Measurements from ENCODE around the gene MS4A13.
"Not testable (repeated sequence)": the region's sequence is repeated elsewhere in the genome, so short reads cannot be mapped to it uniquely, and the experiment has no call there.

MS4A13 gene

GRCh38 chr11:60510209-60510608, 5.0 kb upstream of the MS4A13 start:
- CTCF ChIA-PET, result not testable (repeated sequence)

GRCh38 chr11:60511393-60511792, 3.8 kb upstream of the MS4A13 start:
- Mint-ChIP-seq H3K4me1 (no peaks in the 10 kb centered on the region), H3K27me3 (peaks cover 21% of the 10 kb centered on the region), H3K9me3 (peaks cover 4% of the 10 kb centered on the region), H3K27ac (no peak overlapping the region), H3K36me3 (no peaks in the 10 kb centered on the region), H3K4me3 (no peak overlapping the region)
- DNase-seq, result no peak
- CTCF ChIA-PET, result no interaction called here

More at GRCh38 chr11:60510209-60510608, 5.0 kb upstream of the MS4A13 start:
- DNase-seq, H3K4me1 Mint-ChIP-seq, H3K9me3 Mint-ChIP-seq, H3K27ac Mint-ChIP-seq, H3K36me3 Mint-ChIP-seq, H3K4me3 Mint-ChIP-seq: not testable (repeated sequence)
- peaks cover 24% of the 10 kb centered on the region for H3K27me3 Mint-ChIP-seq

DNA sequence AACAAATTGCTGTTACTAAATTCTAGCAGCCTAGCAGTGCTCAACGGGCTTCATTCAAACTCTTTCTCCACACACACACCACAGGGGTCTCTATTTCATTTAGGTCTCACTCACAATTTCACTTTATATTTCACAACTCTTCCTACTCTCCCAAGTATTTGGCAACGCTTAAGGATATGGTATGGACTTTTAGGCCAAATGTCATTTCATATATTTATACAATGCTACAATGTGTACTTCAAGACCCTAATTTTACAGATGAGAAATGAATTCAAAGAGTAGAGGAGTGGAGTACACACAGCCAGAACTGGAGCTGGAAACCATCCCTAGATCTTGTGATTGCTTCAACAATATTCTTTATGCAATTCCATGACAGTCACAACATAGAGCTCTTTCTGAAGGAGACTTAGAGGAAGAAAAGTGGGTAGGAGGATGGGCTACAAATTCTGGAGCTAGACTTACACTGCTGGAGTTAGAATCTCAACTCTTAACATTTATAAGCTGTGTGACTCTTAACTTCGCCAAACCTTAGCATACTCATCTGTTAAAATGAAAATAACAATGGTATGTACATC, 2.5 kb upstream of the MS4A13 start:
- Mint-ChIP-seq H3K4me1 (no peaks in the 10 kb centered on the region), H3K9me3 (peaks cover 4% of the 10 kb centered on the region)
- CTCF ChIA-PET, result no interaction called here

DNA sequence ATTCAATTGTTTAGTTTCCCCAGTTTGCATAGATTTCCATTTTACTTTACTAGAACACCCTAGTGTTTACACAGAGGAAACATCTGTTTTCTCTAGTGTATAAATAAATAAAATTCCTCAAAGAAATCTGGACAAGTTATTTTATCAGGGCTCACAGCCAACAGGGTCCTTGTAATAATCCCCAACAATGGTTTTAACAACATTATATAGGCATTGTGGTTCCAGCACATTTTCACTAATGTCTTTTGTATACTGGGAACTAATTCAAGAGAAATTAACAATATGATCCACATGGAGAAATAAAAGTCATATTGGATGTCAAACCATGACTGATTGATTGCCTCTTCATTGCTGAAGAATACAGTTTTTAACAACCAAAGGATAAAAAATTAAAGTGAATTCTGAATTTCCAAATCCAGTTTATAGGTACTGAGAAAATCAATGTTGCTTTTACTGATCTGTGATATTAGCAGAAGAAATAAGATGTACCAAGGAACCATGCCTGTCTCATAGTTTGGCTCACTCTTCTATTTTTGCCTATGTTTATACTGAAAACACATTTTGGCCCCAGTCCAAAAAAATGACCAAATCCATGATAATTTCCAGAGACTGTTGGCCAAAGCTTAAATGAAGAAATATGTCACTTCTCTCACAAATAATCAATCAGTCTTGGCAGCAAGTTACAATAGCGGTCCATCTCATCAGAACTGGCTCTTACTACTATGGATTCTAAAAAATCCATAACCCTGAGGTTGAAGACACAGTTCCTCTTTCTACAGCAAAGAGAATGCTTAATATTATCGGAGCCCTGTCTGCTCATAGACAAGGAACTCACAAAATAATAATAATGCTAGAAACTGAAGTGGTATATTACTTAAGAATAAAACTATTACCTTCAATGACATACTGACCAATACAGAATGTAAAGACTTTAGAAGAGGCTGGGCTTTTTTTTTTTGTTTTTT, 1.4 kb upstream of the MS4A13 start:
- Mint-ChIP-seq H3K27me3 (peaks cover 13% of the 10 kb centered on the region), H3K27ac (no peak overlapping the region), H3K9me3 (peaks cover 4% of the 10 kb centered on the region), H3K36me3 (no peaks in the 10 kb centered on the region), H3K4me1 (no peaks in the 10 kb centered on the region), H3K4me3 (no peak overlapping the region)
- CTCF ChIA-PET, result no interaction called here
- DNase-seq, result no peak

More for the DNA sequence above, 2.5 kb upstream of the MS4A13 start:
- H3K27me3 Mint-ChIP-seq, result peaks cover 17% of the 10 kb centered on the region
- H3K4me3 Mint-ChIP-seq, result no peak overlapping the region
- H3K27ac Mint-ChIP-seq, result no peak overlapping the region
- no peak for DNase-seq
- H3K36me3 Mint-ChIP-seq, result no peaks in the 10 kb centered on the region

DNA sequence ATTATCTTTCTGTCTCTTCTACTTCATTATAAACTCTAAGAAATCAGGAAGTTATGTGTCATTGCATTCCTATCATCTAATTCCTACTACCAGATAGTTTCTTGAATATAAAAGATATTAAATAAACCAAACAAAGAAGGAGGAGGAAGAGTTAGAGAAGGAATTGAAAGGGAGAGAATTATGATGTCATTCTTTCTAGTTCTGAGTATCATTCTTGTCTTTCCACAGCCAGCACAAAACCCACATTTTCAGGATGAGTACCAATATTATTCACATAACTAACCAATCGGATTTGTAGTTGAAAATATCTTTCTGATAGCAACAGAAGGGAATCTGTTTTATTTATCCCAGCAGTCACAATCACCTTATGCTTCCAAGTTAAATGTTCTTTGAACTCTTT, 13.3 kb downstream of the MS4A13 start:
- Mint-ChIP-seq H3K36me3 (no peaks in the 10 kb centered on the region), H3K27ac (no peak overlapping the region), H3K4me1 (no peaks in the 10 kb centered on the region), H3K4me3 (no peak overlapping the region), H3K9me3 (peaks cover 4% of the 10 kb centered on the region), H3K27me3 (no peaks in the 10 kb centered on the region)
- no peak for DNase-seq
- CTCF ChIA-PET, result no interaction called here

DNA sequence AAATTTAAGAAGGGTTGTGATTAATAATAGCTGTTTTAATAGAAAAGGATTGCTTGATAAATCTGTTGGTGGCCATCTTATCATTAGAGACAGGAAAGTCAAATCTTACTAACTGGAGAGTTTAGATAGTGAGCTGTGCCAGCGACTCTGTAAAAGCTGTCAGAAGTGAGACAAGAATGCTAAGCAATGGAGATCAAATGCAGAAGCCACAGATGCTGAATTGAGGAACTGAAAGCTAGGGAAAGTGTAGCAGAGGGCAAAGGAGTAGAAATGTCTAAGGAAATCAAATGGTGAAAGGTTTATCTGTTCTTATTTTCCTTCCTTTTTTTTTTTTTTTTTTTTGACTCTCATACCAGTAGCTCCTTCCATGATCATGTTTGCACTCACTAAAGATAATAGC, 13.7 kb downstream of the MS4A13 start:
- peaks cover 4% of the 10 kb centered on the region for H3K9me3 Mint-ChIP-seq
- no peak for DNase-seq
- CTCF ChIA-PET, result no interaction called here
- no peak overlapping the region for H3K4me3 Mint-ChIP-seq
- no peaks in the 10 kb centered on the region for H3K27me3 Mint-ChIP-seq
- no peaks in the 10 kb centered on the region for H3K4me1 Mint-ChIP-seq
- no peak overlapping the region for H3K27ac Mint-ChIP-seq
- H3K36me3 Mint-ChIP-seq, result no peaks in the 10 kb centered on the region

GRCh38 chr11:60530454-60531100, 15.4 kb downstream of the MS4A13 start:
- H3K4me1 Mint-ChIP-seq, result no peaks in the 10 kb centered on the region
- no peak overlapping the region for H3K4me3 Mint-ChIP-seq
- H3K27ac Mint-ChIP-seq, result no peak overlapping the region
- H3K9me3 Mint-ChIP-seq, result peaks cover 4% of the 10 kb centered on the region
- no peak for DNase-seq
- no peaks in the 10 kb centered on the region for H3K27me3 Mint-ChIP-seq
- no peaks in the 10 kb centered on the region for H3K36me3 Mint-ChIP-seq
- CTCF ChIA-PET, result no interaction called here

GRCh38 chr11:60532383-60532782, 17.2 kb downstream of the MS4A13 start:
- H3K36me3 Mint-ChIP-seq, CTCF ChIA-PET, H3K4me3 Mint-ChIP-seq, DNase-seq, H3K9me3 Mint-ChIP-seq, H3K27me3 Mint-ChIP-seq, H3K27ac Mint-ChIP-seq, H3K4me1 Mint-ChIP-seq: not testable (repeated sequence)

DNA sequence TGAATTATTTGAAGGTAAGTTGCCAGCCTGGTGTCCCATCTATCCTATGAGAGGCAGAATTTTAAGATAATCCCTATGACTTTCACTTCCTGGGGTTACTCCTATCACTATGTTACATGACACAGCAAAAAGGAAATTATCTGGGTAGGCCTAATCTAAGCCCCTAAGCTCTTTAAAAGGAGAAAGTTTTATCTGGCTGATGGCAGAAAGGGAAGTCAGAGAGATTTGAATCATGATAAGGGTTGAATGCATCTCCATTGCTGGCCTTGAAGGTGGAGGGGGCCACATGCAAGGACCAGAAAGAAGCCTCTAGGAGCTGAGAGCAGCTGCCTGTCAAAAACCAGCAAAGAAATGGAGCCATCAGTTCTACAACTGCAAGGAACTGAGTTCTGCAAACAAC, 23.4 kb downstream of the MS4A13 start:
- CTCF ChIA-PET, H3K4me3 Mint-ChIP-seq, H3K4me1 Mint-ChIP-seq, H3K27me3 Mint-ChIP-seq, H3K9me3 Mint-ChIP-seq, H3K36me3 Mint-ChIP-seq, H3K27ac Mint-ChIP-seq, DNase-seq: not testable (repeated sequence)

- no peak for DNase-seq
- Mint-ChIP-seq H3K9me3 (no peaks in the 10 kb centered on the region), H3K36me3 (no peaks in the 10 kb centered on the region), H3K27me3 (peaks cover 13% of the 10 kb centered on the region), H3K4me1 (no peaks in the 10 kb centered on the region), H3K27ac (no peak overlapping the region), H3K4me3 (no peak overlapping the region)
- CTCF ChIA-PET, result no interaction called here
Measured at GRCh38 chr11:60544077-60544476, 28.9 kb downstream of the MS4A13 start.

GRCh38 chr11:60561254-60561653, 46.1 kb downstream of the MS4A13 start:
- Mint-ChIP-seq H3K27me3 (no peaks in the 10 kb centered on the region), H3K4me3 (no peak overlapping the region), H3K9me3 (peaks cover 28% of the 10 kb centered on the region), H3K36me3 (peaks cover 4% of the 10 kb centered on the region), H3K27ac (no peak overlapping the region), H3K4me1 (peaks cover 7% of the 10 kb centered on the region)
- CTCF ChIA-PET, result no interaction called here
- DNase-seq, result no peak

- H3K36me3 Mint-ChIP-seq, result peaks cover 4% of the 10 kb centered on the region
- CTCF ChIA-PET, result no interaction called here
- no peak overlapping the region for H3K4me3 Mint-ChIP-seq
Measured at GRCh38 chr11:60563553-60564235, 48.5 kb downstream of the MS4A13 start.

DNA sequence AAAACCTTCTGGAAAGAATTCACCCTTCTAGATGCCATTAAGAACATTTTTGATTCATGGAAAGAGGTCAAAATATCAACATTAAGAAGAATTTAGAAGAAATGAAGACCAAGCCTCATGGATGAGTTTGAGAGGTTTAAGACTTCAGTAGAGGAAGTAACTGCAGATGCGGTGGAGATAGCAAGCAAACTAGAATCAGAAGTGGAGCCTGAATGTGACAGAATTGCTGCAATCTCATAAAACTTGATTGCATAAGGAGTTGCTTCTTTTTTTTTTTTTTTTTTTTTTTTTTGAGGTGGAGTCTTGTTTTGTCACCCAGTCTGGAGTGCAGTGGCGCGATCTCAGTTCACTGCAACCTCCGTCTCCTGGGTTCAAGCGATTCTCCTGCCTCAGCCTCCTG, 51.6 kb downstream of the MS4A13 start:
- H3K4me3 Mint-ChIP-seq, result no peak overlapping the region

More at GRCh38 chr11:60563553-60564235, 48.5 kb downstream of the MS4A13 start:
- peak overlapping the region; percentile 17 for H3K27ac Mint-ChIP-seq
- DNase-seq, result peak; percentile 30
- peaks cover 7% of the 10 kb centered on the region for H3K4me1 Mint-ChIP-seq
- H3K9me3 Mint-ChIP-seq, result peaks cover 28% of the 10 kb centered on the region
- H3K27me3 Mint-ChIP-seq, result no peaks in the 10 kb centered on the region

GRCh38 chr11:60570970-60571369, 55.8 kb downstream of the MS4A13 start:
- Mint-ChIP-seq H3K27ac (peak overlapping the region; percentile 20), H3K4me1 (no peaks in the 10 kb centered on the region), H3K27me3 (no peaks in the 10 kb centered on the region), H3K4me3 (no peak overlapping the region), H3K9me3 (no peaks in the 10 kb centered on the region), H3K36me3 (no peaks in the 10 kb centered on the region)
- CTCF ChIA-PET, result no interaction called here
- no peak for DNase-seq

More for the DNA sequence above, 51.6 kb downstream of the MS4A13 start:
- peaks cover 4% of the 10 kb centered on the region for H3K36me3 Mint-ChIP-seq
- no peak for DNase-seq
- CTCF ChIA-PET, result no interaction called here
- peaks cover 18% of the 10 kb centered on the region for H3K9me3 Mint-ChIP-seq
- H3K27ac Mint-ChIP-seq, result no peak overlapping the region
- no peaks in the 10 kb centered on the region for H3K27me3 Mint-ChIP-seq
- peaks cover 7% of the 10 kb centered on the region for H3K4me1 Mint-ChIP-seq
